DMS 273 (cell line): ENCODE results near the gene THAP3.

ENCODE experiments used
- DNase-seq: peaks from one replicate; lab custom pipeline; 2025; ENCODE audit not compliant: unreplicated experiment; lab: John Stamatoyannopoulos, UW

THAP3 gene

GRCh38 chr1:6624710-6625583 lies at the start of gene THAP3:
Gene THAP3, plus strand, starts transcription at chr1:6624868. Its CDS starts 351 bp downstream, at chr1:6625219.
- peak; percentile 93 for DNase-seq

GRCh38 chr1:6577831-6578525 lies 46.7 kb upstream of the THAP3 start:
- DNase-seq = no peak

GRCh38 chr1:6578624-6579373 lies 45.9 kb upstream of the THAP3 start:
- no peak for DNase-seq

GRCh38 chr1:6579374-6580118 lies 45.1 kb upstream of the THAP3 start, which contains the start of gene ZBTB48:
Gene ZBTB48, plus strand, starts transcription at chr1:6579994. Its CDS starts 616 bp downstream, at chr1:6580610.
- peak; percentile 100 for DNase-seq

- DNase-seq = no peak
Measured at GRCh38 chr1:6580119-6580592, 44.5 kb upstream of the THAP3 start.

- peak; percentile 53 for DNase-seq
Measured at GRCh38 chr1:6580593-6581409, 43.9 kb upstream of the THAP3 start.

- no peak for DNase-seq
Measured at GRCh38 chr1:6581561-6582305, 42.9 kb upstream of the THAP3 start.

GRCh38 chr1:6582370-6582769 lies 42.3 kb upstream of the THAP3 start:
- DNase-seq = no peak

GRCh38 chr1:6584126-6585080 lies 40.3 kb upstream of the THAP3 start:
- no peak for DNase-seq

GRCh38 chr1:6585081-6585722 lies 39.5 kb upstream of the THAP3 start:
- peak; percentile 56 for DNase-seq

GRCh38 chr1:6585841-6586240 lies 38.8 kb upstream of the THAP3 start:
- DNase-seq = no peak

- no peak for DNase-seq
Measured at GRCh38 chr1:6586404-6586816, 38.3 kb upstream of the THAP3 start.

- peak; percentile 38 for DNase-seq
Measured at GRCh38 chr1:6587261-6588005, 37.2 kb upstream of the THAP3 start.

- no peak for DNase-seq
Measured at GRCh38 chr1:6588128-6588892, 36.4 kb upstream of the THAP3 start.

- no peak for DNase-seq
Measured at GRCh38 chr1:6588893-6589520, 35.7 kb upstream of the THAP3 start.
